ENCODE results near the gene ACAN. TPM values are rescaled to one million over a fixed set of nuclear protein-coding genes. Genes with fewer than 3 reads are reported as not detected.
"Not testable (repeated sequence)": the region's sequence is repeated elsewhere in the genome, so short reads cannot be mapped to it uniquely, and the experiment has no call there.

Gene ACAN
- total RNA-seq, 1 donor: 3.3 TPM

DNA sequence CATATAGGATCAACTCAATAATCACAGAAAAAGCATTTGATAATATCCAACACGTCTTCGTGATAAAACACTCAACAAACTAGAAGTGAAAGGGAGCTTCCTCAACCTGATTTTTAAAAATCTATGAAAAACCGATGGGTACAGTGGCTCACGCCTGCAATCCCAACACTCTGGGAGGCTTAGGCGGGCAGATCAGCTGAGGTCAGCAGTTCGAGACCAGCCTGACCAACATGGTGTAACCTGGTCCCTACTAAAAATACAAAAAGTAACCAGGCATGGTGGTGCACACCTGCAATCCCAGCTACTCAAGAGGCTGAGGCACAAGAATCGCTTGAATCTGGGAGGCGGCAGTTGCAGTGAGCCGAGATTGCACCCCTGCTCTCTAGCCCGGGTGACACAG lies 112.1 kb downstream of the ACAN start:
- TF ChIP-seq, protein P1, sequence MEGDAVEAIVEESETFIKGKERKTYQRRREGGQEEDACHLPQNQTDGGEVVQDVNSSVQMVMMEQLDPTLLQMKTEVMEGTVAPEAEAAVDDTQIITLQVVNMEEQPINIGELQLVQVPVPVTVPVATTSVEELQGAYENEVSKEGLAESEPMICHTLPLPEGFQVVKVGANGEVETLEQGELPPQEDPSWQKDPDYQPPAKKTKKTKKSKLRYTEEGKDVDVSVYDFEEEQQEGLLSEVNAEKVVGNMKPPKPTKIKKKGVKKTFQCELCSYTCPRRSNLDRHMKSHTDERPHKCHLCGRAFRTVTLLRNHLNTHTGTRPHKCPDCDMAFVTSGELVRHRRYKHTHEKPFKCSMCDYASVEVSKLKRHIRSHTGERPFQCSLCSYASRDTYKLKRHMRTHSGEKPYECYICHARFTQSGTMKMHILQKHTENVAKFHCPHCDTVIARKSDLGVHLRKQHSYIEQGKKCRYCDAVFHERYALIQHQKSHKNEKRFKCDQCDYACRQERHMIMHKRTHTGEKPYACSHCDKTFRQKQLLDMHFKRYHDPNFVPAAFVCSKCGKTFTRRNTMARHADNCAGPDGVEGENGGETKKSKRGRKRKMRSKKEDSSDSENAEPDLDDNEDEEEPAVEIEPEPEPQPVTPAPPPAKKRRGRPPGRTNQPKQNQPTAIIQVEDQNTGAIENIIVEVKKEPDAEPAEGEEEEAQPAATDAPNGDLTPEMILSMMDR (IDR thresholded peaks at IDR 0.05; ENCODE audit: insufficient read depth, low read length): no peak
- no peak overlapping the region for H3K4me3 ChIP-seq (ENCODE audit: low read depth, low read length)
- no peak for DNase-seq (ENCODE audit: low read depth)

DNA sequence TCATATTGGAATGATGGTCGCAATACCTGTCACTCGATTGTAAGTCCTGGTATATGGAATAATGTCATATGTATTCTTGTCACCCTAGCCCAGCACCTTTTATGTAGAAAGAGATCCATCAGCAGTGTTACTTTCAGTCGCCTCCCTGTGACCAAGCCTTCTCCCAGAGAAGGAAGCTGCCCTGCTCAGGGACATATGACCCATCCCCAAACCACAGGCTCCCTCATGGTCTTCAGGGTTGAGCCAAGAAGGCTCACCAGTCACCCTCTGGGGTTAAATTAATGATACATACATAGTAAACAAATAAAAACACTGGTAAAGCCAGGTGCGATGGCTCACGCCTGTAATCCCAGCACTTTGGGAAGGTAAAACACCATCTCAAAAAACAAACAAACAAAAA lies 114.5 kb downstream of the ACAN start:
- TF ChIP-seq, protein P1 (IDR thresholded peaks at IDR 0.05; ENCODE audit: insufficient read depth, low read length): no peak
- DNase-seq (ENCODE audit: low read depth): no peak
- no peak overlapping the region for H3K4me3 ChIP-seq (ENCODE audit: low read depth, low read length)

DNA sequence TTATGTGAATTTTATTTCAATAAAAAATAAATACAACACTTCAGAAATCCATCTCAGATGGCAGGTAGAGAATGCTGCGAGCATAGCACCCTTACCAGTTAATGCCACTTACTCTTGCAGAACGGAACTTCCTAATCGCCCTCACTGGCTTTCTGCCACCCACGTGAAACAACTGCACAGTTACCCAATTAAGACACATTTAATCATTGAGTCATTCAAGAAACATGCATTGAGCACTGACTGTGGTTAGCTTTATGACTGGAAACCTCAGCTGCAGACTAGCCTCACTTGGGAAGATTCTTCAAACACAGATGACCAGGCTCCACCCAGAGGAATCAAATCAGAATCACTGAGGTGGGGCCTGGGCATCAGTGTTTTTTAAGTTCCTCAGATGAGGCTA lies 115.5 kb downstream of the ACAN start:
- peak; percentile 95 for DNase-seq (ENCODE audit: low read depth)
- TF ChIP-seq, protein P1 (IDR thresholded peaks at IDR 0.05; ENCODE audit: insufficient read depth, low read length): no peak
- H3K4me3 ChIP-seq (ENCODE audit: low read depth, low read length): no peak overlapping the region

DNA sequence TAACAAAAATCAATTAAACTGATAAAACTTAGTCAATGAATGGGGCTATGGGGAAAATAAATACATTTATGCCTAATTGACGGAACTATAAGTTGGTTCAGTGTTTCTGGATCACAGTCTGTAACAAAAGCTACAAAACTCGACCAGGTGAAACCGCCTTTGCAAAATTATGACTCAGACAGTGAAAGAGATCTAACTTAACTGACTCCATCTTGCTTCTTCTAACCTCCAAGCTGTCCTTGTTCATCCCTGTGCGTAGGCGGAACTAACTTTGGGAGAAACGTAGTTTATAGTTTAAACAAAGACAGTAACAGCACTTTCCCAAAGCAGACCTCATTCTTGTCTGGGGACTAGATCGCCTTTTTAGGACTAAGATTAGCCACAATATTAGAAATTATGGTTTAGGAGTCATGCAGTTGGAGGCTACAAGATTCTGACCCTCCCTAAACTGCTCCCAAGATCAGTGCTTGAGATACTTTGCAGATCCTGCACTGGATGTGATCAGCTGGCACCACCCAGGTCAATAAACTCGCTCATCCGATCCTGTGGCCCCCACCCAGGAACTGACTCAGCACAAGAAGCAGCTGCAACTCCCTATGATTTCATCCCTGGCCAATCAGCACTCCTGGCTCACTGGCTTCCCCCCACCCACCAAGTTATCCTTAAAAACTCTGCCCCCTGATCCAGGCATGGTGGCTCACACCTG lies 117.1 kb downstream of the ACAN start:
- no peak overlapping the region for H3K4me3 ChIP-seq (ENCODE audit: low read depth, low read length)
- DNase-seq (ENCODE audit: low read depth): peak; percentile 54
- TF ChIP-seq, protein P1 (IDR thresholded peaks at IDR 0.05; ENCODE audit: insufficient read depth, low read length): no peak

GRCh38 chr15:88920892-88921435 lies 117.7 kb downstream of the ACAN start:
- DNase-seq (ENCODE audit: low read depth): peak; percentile 56
- H3K4me3 ChIP-seq (ENCODE audit: low read depth, low read length): not testable (repeated sequence)

Other genes starting within 250 kb of the ACAN start
- 20.8 and 36.6 TPM in 2 replicates for gene AEN, start 182.1 kb upstream of the ACAN start, total RNA-seq (ENCODE audit: low replicate concordance)
- 1.9 and 6.6 TPM in 2 replicates for gene ISG20, start 164.4 kb upstream of the ACAN start, total RNA-seq (ENCODE audit: low replicate concordance)
- gene HAPLN3, start 92.1 kb downstream of the ACAN start, total RNA-seq (ENCODE audit: low replicate concordance): 2.8 and 14.6 TPM in 2 replicates
- gene MFGE8, start 109.9 kb downstream of the ACAN start, total RNA-seq (ENCODE audit: low replicate concordance): 59.5 and 217 TPM in 2 replicates

All from fibroblast of the aortic adventitia (primary cell).